ENCODE results near the gene CROCC.
"Not testable (repeated sequence)": the region's sequence is repeated elsewhere in the genome, so short reads cannot be mapped to it uniquely, and the experiment has no call there.

Gene CROCC

GRCh38 chr1:16939386-16940180 is 17.9 kb downstream of the CROCC start:
- DNase-seq = not testable (repeated sequence)

- no peak for DNase-seq
These were observed 22.3 kb downstream of the CROCC start for GRCh38 chr1:16944038-16944437.

GRCh38 chr1:16945512-16945911 is 23.8 kb downstream of the CROCC start:
- not testable (repeated sequence) for DNase-seq

GRCh38 chr1:16946185-16946584 is 24.5 kb downstream of the CROCC start:
- DNase-seq = not testable (repeated sequence)

- DNase-seq = no peak
These were observed 24.9 kb downstream of the CROCC start for GRCh38 chr1:16946646-16947045.

GRCh38 chr1:16948282-16948891 is 26.7 kb downstream of the CROCC start:
- not testable (repeated sequence) for DNase-seq

- DNase-seq = not testable (repeated sequence)
These were observed 27.3 kb downstream of the CROCC start for GRCh38 chr1:16949026-16949425.

GRCh38 chr1:16952376-16952775 is 30.6 kb downstream of the CROCC start:
- DNase-seq = not testable (repeated sequence)

GRCh38 chr1:16954579-16954978 is 32.8 kb downstream of the CROCC start:
- DNase-seq = no peak

GRCh38 chr1:16955186-16955585 is 33.5 kb downstream of the CROCC start:
- no peak for DNase-seq

GRCh38 chr1:16956775-16957174 is 35.0 kb downstream of the CROCC start:
- DNase-seq = no peak

- DNase-seq = no peak
These were observed 36.0 kb downstream of the CROCC start for GRCh38 chr1:16957731-16958130.

- DNase-seq = no peak
These were observed 36.7 kb downstream of the CROCC start for GRCh38 chr1:16958475-16958874.

- DNase-seq = peak; percentile 84 to 90
These were observed 39.0 kb downstream of the CROCC start for GRCh38 chr1:16960560-16961296.

GRCh38 chr1:16961297-16962133 is 39.8 kb downstream of the CROCC start:
- DNase-seq = no peak

GRCh38 chr1:16964169-16964568 is 42.4 kb downstream of the CROCC start:
- DNase-seq = not testable (repeated sequence)

GRCh38 chr1:16965486-16966067 is 43.8 kb downstream of the CROCC start:
- no peak for DNase-seq

- no peak for DNase-seq
These were observed 44.6 kb downstream of the CROCC start for GRCh38 chr1:16966282-16966681.

- no peak for DNase-seq
These were observed 45.4 kb downstream of the CROCC start for GRCh38 chr1:16967095-16967575.

GRCh38 chr1:16967962-16968361 is 46.2 kb downstream of the CROCC start:
- no peak for DNase-seq

- DNase-seq = no peak
These were observed 46.6 kb downstream of the CROCC start for GRCh38 chr1:16968372-16968771.

- DNase-seq = no peak
These were observed 47.4 kb downstream of the CROCC start for GRCh38 chr1:16969057-16969611.

All from stimulated activated CD4-positive, alpha-beta T cell treated with anti-CD3 and anti-CD28 coated beads, Interleukin-2, amount 100 ng/mL, for 24 hours (primary cell).